ENCODE results near the gene FOXQ1.
"Not testable (repeated sequence)": the region's sequence is repeated elsewhere in the genome, so short reads cannot be mapped to it uniquely, and the experiment has no call there.

The FOXQ1 gene

DNA sequence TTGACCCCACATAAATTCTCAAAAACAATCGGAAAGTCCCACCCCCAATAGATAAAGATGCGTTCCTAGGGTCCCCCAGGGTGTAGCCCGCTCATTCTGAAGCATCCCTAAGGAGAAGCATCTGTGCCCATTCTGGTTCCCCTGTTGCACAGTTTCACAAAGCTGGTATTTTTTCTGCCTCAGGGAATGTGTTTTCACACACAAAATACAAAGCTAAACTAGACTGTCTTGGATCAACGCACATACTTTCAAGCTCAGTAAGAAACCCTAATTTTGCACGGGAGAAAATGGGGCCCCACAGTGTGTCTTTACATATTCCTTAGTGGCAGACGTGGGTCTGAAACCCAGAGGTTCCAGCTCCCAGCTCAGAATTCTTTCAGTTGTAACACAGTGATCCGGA, 6.1 kb downstream of the FOXQ1 start:
- TF ChIP-seq POLR2AphosphoS5 (IDR thresholded peaks at IDR 0.05; ENCODE audit: low read depth) (no peak), GABPA (IDR thresholded peaks at IDR 0.05; ENCODE audit: low read depth) (no peak), SPI1 (IDR thresholded peaks at IDR 0.05; ENCODE audit: borderline replicate concordance, low read depth) (no peak)
- TF ChIP-seq, protein P1, sequence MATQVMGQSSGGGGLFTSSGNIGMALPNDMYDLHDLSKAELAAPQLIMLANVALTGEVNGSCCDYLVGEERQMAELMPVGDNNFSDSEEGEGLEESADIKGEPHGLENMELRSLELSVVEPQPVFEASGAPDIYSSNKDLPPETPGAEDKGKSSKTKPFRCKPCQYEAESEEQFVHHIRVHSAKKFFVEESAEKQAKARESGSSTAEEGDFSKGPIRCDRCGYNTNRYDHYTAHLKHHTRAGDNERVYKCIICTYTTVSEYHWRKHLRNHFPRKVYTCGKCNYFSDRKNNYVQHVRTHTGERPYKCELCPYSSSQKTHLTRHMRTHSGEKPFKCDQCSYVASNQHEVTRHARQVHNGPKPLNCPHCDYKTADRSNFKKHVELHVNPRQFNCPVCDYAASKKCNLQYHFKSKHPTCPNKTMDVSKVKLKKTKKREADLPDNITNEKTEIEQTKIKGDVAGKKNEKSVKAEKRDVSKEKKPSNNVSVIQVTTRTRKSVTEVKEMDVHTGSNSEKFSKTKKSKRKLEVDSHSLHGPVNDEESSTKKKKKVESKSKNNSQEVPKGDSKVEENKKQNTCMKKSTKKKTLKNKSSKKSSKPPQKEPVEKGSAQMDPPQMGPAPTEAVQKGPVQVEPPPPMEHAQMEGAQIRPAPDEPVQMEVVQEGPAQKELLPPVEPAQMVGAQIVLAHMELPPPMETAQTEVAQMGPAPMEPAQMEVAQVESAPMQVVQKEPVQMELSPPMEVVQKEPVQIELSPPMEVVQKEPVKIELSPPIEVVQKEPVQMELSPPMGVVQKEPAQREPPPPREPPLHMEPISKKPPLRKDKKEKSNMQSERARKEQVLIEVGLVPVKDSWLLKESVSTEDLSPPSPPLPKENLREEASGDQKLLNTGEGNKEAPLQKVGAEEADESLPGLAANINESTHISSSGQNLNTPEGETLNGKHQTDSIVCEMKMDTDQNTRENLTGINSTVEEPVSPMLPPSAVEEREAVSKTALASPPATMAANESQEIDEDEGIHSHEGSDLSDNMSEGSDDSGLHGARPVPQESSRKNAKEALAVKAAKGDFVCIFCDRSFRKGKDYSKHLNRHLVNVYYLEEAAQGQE (IDR thresholded peaks at IDR 0.05; ENCODE audit: insufficient replicate concordance, low read depth) = no peak
- TF ChIP-seq, protein P2, sequence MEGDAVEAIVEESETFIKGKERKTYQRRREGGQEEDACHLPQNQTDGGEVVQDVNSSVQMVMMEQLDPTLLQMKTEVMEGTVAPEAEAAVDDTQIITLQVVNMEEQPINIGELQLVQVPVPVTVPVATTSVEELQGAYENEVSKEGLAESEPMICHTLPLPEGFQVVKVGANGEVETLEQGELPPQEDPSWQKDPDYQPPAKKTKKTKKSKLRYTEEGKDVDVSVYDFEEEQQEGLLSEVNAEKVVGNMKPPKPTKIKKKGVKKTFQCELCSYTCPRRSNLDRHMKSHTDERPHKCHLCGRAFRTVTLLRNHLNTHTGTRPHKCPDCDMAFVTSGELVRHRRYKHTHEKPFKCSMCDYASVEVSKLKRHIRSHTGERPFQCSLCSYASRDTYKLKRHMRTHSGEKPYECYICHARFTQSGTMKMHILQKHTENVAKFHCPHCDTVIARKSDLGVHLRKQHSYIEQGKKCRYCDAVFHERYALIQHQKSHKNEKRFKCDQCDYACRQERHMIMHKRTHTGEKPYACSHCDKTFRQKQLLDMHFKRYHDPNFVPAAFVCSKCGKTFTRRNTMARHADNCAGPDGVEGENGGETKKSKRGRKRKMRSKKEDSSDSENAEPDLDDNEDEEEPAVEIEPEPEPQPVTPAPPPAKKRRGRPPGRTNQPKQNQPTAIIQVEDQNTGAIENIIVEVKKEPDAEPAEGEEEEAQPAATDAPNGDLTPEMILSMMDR (IDR thresholded peaks at IDR 0.05; ENCODE audit: insufficient read depth, low read length) = no peak
- no peak for DNase-seq (ENCODE audit: low read depth in 1 of 2, low spot score in 1 of 2)
- H3K4me3 ChIP-seq (replicated peaks; ENCODE audit: insufficient read depth, low read length) = no peak overlapping the region
- H3K27me3 ChIP-seq (ENCODE audit: insufficient read depth, poor library complexity, severe bottlenecking) = peaks cover 29% of the 10 kb centered on the region
- H3K27ac ChIP-seq (replicated peaks) = no peak overlapping the region

DNA sequence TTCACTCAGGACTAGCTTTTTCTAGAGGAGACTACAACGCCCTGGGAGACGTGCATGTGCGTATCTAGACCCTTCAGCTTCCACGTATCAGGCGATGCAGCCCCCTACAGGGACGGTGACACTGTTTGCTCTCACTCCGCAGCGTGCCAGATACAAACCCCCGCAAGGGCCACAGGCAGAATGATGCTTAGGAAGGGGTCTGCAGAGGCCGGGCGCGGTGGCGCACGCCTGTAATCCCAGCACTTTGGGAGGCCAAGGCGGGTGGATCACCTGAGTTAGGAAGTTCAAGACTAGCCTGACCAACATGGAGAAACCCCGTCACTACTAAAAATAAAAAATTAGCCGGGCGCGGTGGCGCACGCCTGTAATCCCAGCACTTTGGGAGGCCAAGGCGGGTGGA, 6.7 kb downstream of the FOXQ1 start:
- not testable (repeated sequence) for H3K27ac ChIP-seq (replicated peaks); DNase-seq (ENCODE audit: low read depth in 1 of 2, low spot score in 1 of 2); H3K4me3 ChIP-seq (replicated peaks; ENCODE audit: insufficient read depth, low read length)
- H3K27me3 ChIP-seq (ENCODE audit: insufficient read depth, poor library complexity, severe bottlenecking) = peaks cover 29% of the 10 kb centered on the region

DNA sequence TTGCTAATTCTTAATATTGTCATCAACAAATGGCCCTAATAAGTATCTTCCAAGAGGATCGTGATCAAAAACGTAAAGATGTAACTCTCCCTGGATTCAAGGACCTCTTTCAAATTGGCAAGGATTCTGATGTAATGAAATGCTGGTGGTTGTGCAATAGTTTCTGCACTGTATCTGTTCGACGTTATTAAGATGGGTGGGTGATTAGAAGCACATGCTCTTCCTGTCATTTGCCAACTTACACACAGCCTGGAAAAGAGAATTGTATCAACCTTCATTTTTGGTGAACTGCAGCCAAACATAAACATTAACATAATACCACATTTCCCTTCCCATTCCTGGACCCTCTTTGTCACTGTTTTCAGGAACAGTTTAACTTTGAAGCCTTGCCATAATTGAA, 9.8 kb downstream of the FOXQ1 start:
- Histone ChIP-seq H3K4me3 (replicated peaks; ENCODE audit: insufficient read depth, low read length) (no peak overlapping the region), H3K27ac (replicated peaks) (no peak overlapping the region), H3K27me3 (ENCODE audit: insufficient read depth, poor library complexity, severe bottlenecking) (peaks cover 5% of the 10 kb centered on the region)
- TF ChIP-seq SPI1 (IDR thresholded peaks at IDR 0.05; ENCODE audit: borderline replicate concordance, low read depth) (no peak), GABPA (IDR thresholded peaks at IDR 0.05; ENCODE audit: low read depth) (no peak), POLR2AphosphoS5 (IDR thresholded peaks at IDR 0.05; ENCODE audit: low read depth) (no peak)
- TF ChIP-seq, protein P2 (IDR thresholded peaks at IDR 0.05; ENCODE audit: insufficient read depth, low read length) = no peak
- TF ChIP-seq, protein P1 (IDR thresholded peaks at IDR 0.05; ENCODE audit: insufficient replicate concordance, low read depth) = no peak
- peak in 1 of 2 experiments; percentile 27 for DNase-seq (ENCODE audit: low read depth in 1 of 2, low spot score in 1 of 2)

DNA sequence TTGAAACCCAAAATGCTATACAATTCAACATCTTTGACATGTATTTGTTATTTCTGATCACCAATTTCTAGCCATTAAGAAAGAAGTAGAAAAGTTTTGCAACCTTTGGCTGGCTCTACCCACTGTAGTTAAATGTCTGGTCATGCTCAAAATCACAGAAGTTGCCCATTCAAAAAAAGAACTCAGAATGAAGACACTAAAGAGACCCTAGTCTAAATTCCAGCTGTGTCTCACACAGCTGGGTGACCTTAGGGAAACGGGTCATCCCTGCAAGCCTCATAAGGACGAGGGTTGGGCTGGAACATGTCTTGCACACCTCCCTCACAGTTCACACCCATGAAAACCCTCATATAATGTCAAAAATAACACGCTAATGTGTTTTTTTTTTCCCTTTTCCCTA, 10.3 kb downstream of the FOXQ1 start:
- no peak overlapping the region for H3K27ac ChIP-seq (replicated peaks)
- TF ChIP-seq POLR2AphosphoS5 (IDR thresholded peaks at IDR 0.05; ENCODE audit: low read depth) (no peak), GABPA (IDR thresholded peaks at IDR 0.05; ENCODE audit: low read depth) (no peak), SPI1 (IDR thresholded peaks at IDR 0.05; ENCODE audit: borderline replicate concordance, low read depth) (no peak)
- TF ChIP-seq, protein P1 (IDR thresholded peaks at IDR 0.05; ENCODE audit: insufficient replicate concordance, low read depth) = no peak
- TF ChIP-seq, protein P2 (IDR thresholded peaks at IDR 0.05; ENCODE audit: insufficient read depth, low read length) = no peak

More for the DNA sequence above, 10.3 kb downstream of the FOXQ1 start:
- no peak overlapping the region for H3K4me3 ChIP-seq (replicated peaks; ENCODE audit: insufficient read depth, low read length)
- H3K27me3 ChIP-seq (ENCODE audit: insufficient read depth, poor library complexity, severe bottlenecking) = peaks cover 5% of the 10 kb centered on the region
- DNase-seq (ENCODE audit: low read depth in 1 of 2, low spot score in 1 of 2) = no peak

Data from HL-60 (cell line).